GM12878 (cell line): Measurements from ENCODE around the gene NKAIN2. TPM values are rescaled to one million over a fixed set of nuclear protein-coding genes. Genes with fewer than 3 reads are reported as not detected.

Source experiments
- ATAC-seq: fragments of 200-7000 bp; cut with Tn5 transposase; 3 replicates; pipeline ENCODE4 v1.9.1; 2020; ENCODE audit warnings: mild to moderate bottlenecking, moderate library complexity
- BruUV-seq: library from RNA; stranded (reverse); fragments of 400-500 nt; replicated peaks from 2 replicates; lab custom pipeline; 2021; lab: Mats Ljungman, UMichigan
- CTCF ChIA-PET: fragments of 300-600 bp; sonication (Branson Sonifier 250); formaldehyde crosslinking; extraction: SDS; loops from one replicate; lab custom pipeline; 2021; ENCODE audit warnings: inconsistent platforms; lab: Yijun Ruan, JAX
- POLR2A ChIA-PET: fragments of 350-600 bp; formaldehyde crosslinking; extraction: SDS; loops from one replicate; lab custom pipeline; 2021; ENCODE audit warnings: inconsistent platforms; lab: Charles Lee
- RAD21 ChIA-PET: fragments of 300-600 bp; sonication (Branson Sonifier 250); formaldehyde crosslinking; loops from one replicate; lab custom pipeline; 2023; ENCODE audit warnings: antibody characterized with exemption; ENCODE audit not compliant: unreplicated experiment; lab: Charles Lee
- SMC1A ChIA-PET: fragments of 300-600 bp; sonication (Branson Sonifier 250); formaldehyde crosslinking; loops from one replicate; lab custom pipeline; 2023; ENCODE audit not compliant: unreplicated experiment, uncharacterized antibody; lab: Charles Lee
- DNase-seq: peaks from one replicate; pipeline ENCODE4 v3.0.0-alpha.2; 2011; ENCODE audit warnings: low read depth, low spot score
- FAIRE-seq: peaks from 3 replicates; lab custom pipeline; 2011; peaks lifted over from hg19 to GRCh38; lab: Jason Lieb, UNC
- H2AFZ ChIP-seq: 2 replicates; pipeline ENCODE4 v1.6.0; 2011; ENCODE audit warnings: low read depth, low read length, control low read depth; ENCODE audit not compliant: control insufficient read depth
- H3K27ac ChIP-seq: 2 replicates; pipeline ENCODE4 v1.5.1; 2011; ENCODE audit warnings: control low read depth; ENCODE audit not compliant: control insufficient read depth, insufficient read depth
- H3K27me3 ChIP-seq, 2 experiments: replicated peaks in 1 of 2; 2 replicates each; pipeline versions ENCODE4 v1.6.0 to v1.6.1; 2011; ENCODE audit warnings: low read length in 1 of 2; ENCODE audit not compliant: control insufficient read depth in 2 of 2, insufficient read depth in 2 of 2
- H3K36me3 ChIP-seq, 2 experiments: 2 replicates each; pipeline ENCODE4 v1.5.1; 2011; ENCODE audit warnings: low read length in 1 of 2; ENCODE audit not compliant: control insufficient read depth in 2 of 2, insufficient read depth in 2 of 2
- H3K4me1 ChIP-seq: 2 replicates; pipeline ENCODE4 v1.6.1; 2011; ENCODE audit warnings: mild to moderate bottlenecking, low read length, moderate library complexity, mixed read lengths; ENCODE audit not compliant: control insufficient read depth, insufficient read depth
- H3K4me2 ChIP-seq: 2 replicates; pipeline ENCODE4 v1.6.0; 2011; ENCODE audit warnings: control low read depth; ENCODE audit not compliant: control insufficient read depth, insufficient read depth
- H3K4me3 ChIP-seq: fragments of 200-600 bp; sonication (generic); 2 replicates; pipeline ENCODE4 v1.5.1; 2016
- H3K79me2 ChIP-seq: 2 replicates; pipeline ENCODE4 v1.6.0; 2011; ENCODE audit warnings: low read length; ENCODE audit not compliant: control insufficient read depth, insufficient read depth
- H3K9ac ChIP-seq: 2 replicates; pipeline ENCODE4 v1.8.0; 2011; ENCODE audit warnings: low read length, control low read depth, mixed read lengths; ENCODE audit not compliant: control insufficient read depth, insufficient read depth
- H3K9me3 ChIP-seq: replicated peaks from 3 replicates; pipeline ENCODE4 v1.5.1; 2011; ENCODE audit warnings: mild to moderate bottlenecking, low read length; ENCODE audit not compliant: control insufficient read depth, insufficient read depth
- H4K20me1 ChIP-seq: 2 replicates; pipeline ENCODE4 v1.6.0; 2011; ENCODE audit not compliant: control insufficient read depth, insufficient read depth
- ASH2L ChIP-seq: fragments of 300-600, 200-600 bp; sonication (generic); IDR thresholded peaks from 2 replicates; pipeline ENCODE4 v1.6.1; 2017; ENCODE audit warnings: low read depth, mild to moderate bottlenecking, borderline replicate concordance
- CBX5 ChIP-seq: sonication (generic); IDR thresholded peaks from 2 replicates; pipeline ENCODE4 v1.6.1; 2016; ENCODE audit warnings: low read depth, moderate library complexity, mild to moderate bottlenecking, inconsistent platforms
- CREM ChIP-seq: IDR thresholded peaks from 2 replicates; pipeline ENCODE4 v1.6.1; 2014; ENCODE audit warnings: antibody characterized with exemption, low read depth
- FOXK2 ChIP-seq: fragments of 450-650 bp; IDR thresholded peaks from 2 replicates; pipeline ENCODE4 v1.6.1; 2017; ENCODE audit warnings: mild to moderate bottlenecking, moderate library complexity
- KDM1A ChIP-seq: fragments of 200-600 bp; sonication (generic); IDR thresholded peaks from 2 replicates; pipeline ENCODE4 v1.6.1; 2016; ENCODE audit warnings: borderline replicate concordance
- MYB ChIP-seq: fragments of 150-350 bp; IDR thresholded peaks from 2 replicates; pipeline ENCODE4 v1.6.1; 2014; ENCODE audit warnings: mild to moderate bottlenecking, low read depth, low read length, borderline replicate concordance
- NKRF ChIP-seq: fragments of 450-650 bp; conservative IDR thresholded peaks from 2 replicates; pipeline ENCODE4 v1.6.1; 2017; ENCODE audit warnings: mild to moderate bottlenecking, moderate library complexity
- POLR2AphosphoS5 ChIP-seq: IDR thresholded peaks from 2 replicates; pipeline ENCODE4 v1.6.1; 2011; ENCODE audit warnings: mild to moderate bottlenecking, low read length, inconsistent platforms
- RAD21 ChIP-seq: IDR thresholded peaks from 2 replicates; pipeline ENCODE4 v1.6.1; 2011; ENCODE audit warnings: mild to moderate bottlenecking, low read depth, low read length, moderate library complexity; ENCODE audit not compliant: insufficient read depth
- RAD51 ChIP-seq: fragments of 450-650 bp; IDR thresholded peaks from 2 replicates; pipeline ENCODE4 v1.6.1; 2016; ENCODE audit warnings: moderate library complexity, mild to moderate bottlenecking, inconsistent platforms
- RBBP5 ChIP-seq: fragments of 200-600 bp; sonication (generic); conservative IDR thresholded peaks from 2 replicates; pipeline ENCODE4 v1.6.1; 2016
- RUNX3 ChIP-seq: IDR thresholded peaks from 2 replicates; pipeline ENCODE4 v1.6.1; 2012; ENCODE audit warnings: low read length, inconsistent platforms
- STAT3 ChIP-seq: IDR thresholded peaks from 2 replicates; pipeline ENCODE4 v1.6.1; 2011; ENCODE audit warnings: low read depth, low read length, improper control_type of control experiment
- TBL1XR1 ChIP-seq: IDR thresholded peaks from 2 replicates; pipeline ENCODE4 v1.6.1; 2012; ENCODE audit warnings: low read depth, low read length, improper control_type of control experiment
- TCF12 ChIP-seq: IDR thresholded peaks from 2 replicates; pipeline ENCODE4 v1.6.1; 2011; ENCODE audit warnings: low read depth, mild to moderate bottlenecking, low read length
- WGBS: methylation state at CpG from one replicate; pipeline ENCODE4 v1.1.6; 2016; ENCODE audit warnings: low lambda C conversion rate; ENCODE audit not compliant: insufficient replicate concordance, insufficient coverage; ENCODE audit errors: missing lambda C conversion rate; 5-methylcytosine and 5-hydroxymethylcytosine counted together
- in situ Hi-C: fragments of 300-500 bp; cut with MboI; formaldehyde crosslinking; loops from 9 replicates; pipeline ENCODE4 v1.14.3; 2018; ENCODE audit warnings: mixed read lengths
- intact Hi-C: fragments of 100-400 bp; cut with micrococcal nuclease; formaldehyde crosslinking; loops from one replicate; pipeline ENCODE4 v1.14.2; 2022; ENCODE audit not compliant: unreplicated experiment
- polyA plus RNA-seq, 11 experiments: library from polyadenylated mRNA; depleted of rRNA in 4 of 11; unstranded in 6 of 11; stranded (reverse) in 5 of 11; fragments of >200 nt; fragmentation: Nextera tagmentation in 4 of 11; fragmentation: Illumina TruSeq in 1 of 11; extraction: Ambion mirVana in 4 of 11; extraction: Trizol in 1 of 11; gene quantifications; 1 replicate in 1 of 11; 2 replicates in 10 of 11; pipeline versions ENCODE4 v1.2.1 to v1.2.3, GENCODE V29; 2011 to 2016; ENCODE audit warnings: inconsistent platforms in 2 of 11, missing spikeins in 2 of 11, low read depth in 1 of 11
- total RNA-seq, 4 experiments: library from RNA; depleted of rRNA in 3 of 4; stranded (reverse); fragments of >200 nt in 3 of 4; fragmentation: Illumina TruSeq in 1 of 4; extraction: Trizol in 1 of 4; gene quantifications; 2 replicates each; pipeline versions ENCODE4 v1.2.1 to v1.2.3, GENCODE V29; 2013 to 2021
- TF ChIP-seq, protein P1 (sequence below), 3 experiments: IDR thresholded peaks in 2 of 3; conservative IDR thresholded peaks in 1 of 3; 2 replicates each; pipeline ENCODE4 v1.5.1; 2011; ENCODE audit warnings: low read depth in 3 of 3, low read length in 3 of 3, mild to moderate bottlenecking in 3 of 3, control low read depth in 2 of 3, moderate library complexity in 2 of 3, inconsistent platforms in 1 of 3, mixed read lengths in 1 of 3; ENCODE audit not compliant: control insufficient read depth in 2 of 3, insufficient read depth in 1 of 3; ENCODE audit errors: extremely low read depth in 1 of 3

Gene NKAIN2
- total and polyA plus RNA-seq, 10 of the 15 experiments (the other 5 are each of a cell fraction or from before 2014, with no cell fraction given), result not detected

- no peak for TF ChIP-seq ASH2L
These were observed 32.5 kb upstream of the NKAIN2 start (continued) for GRCh38 chr6:123771126-123771525.

DNA sequence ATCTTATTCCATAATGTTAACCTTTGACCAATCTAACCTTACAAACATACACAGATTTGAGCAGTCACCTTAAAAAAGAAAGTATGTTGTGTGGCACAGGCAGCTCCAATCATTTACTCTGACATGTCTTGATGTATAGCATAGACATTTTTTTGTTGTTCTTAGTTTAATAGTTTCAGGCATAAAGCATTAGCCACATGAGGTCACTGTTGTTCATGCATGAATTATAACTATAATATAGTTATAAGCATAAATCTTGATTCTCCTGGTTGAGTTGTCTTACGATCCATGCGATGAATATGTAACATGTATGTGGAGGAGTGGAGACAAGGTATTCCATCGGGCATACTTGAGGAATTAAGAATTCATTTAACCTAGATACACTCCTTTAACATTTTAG is 26.1 kb upstream of the NKAIN2 start:
- ChIA-PET SMC1A (interaction anchor here (1.2 to 2.1 kb wide), 4 partner anchors 10 to 27 kb away, joined by 4 to 8 read pairs (median 5); no protein-coding TSS in a partner anchor), CTCF (interaction anchor here (0.9 to 1.8 kb wide), 3 partner anchors 17 to 60 kb away, joined by 3 to 5 read pairs (median 3); no protein-coding TSS in a partner anchor), POLR2A (interaction anchor here (0.7 kb wide), 1 partner anchor 128 kb away, joined by 3 read pairs; no protein-coding TSS in a partner anchor), RAD21 (interaction anchor here (1.3 kb wide), 1 partner anchor 24 kb away, joined by 5 read pairs; no protein-coding TSS in a partner anchor)
- in situ Hi-C loops, result no loop called here
- H3K4me1 ChIP-seq, result no peaks in the 10 kb centered on the region
- H2AFZ ChIP-seq, result no peak overlapping the region
- H3K36me3 ChIP-seq, result no peaks in the 10 kb centered on the region
- no peak; the same call in 2 of the 3 replicates for ATAC-seq
- H3K79me2 ChIP-seq, result no peaks in the 10 kb centered on the region
- intact Hi-C loops, result no loop called here
- TF ChIP-seq KDM1A (no peak), MYB (no peak), ASH2L (no peak), STAT3 (no peak), FOXK2 (no peak), RAD21 (peak; percentile 26; the same call in 1 of the 2 replicates), RBBP5 (no peak), CREM (no peak), TBL1XR1 (no peak), RAD51 (no peak), CBX5 (no peak), POLR2AphosphoS5 (no peak), TCF12 (no peak), NKRF (no peak), RUNX3 (no peak)
- TF ChIP-seq, protein P1, sequence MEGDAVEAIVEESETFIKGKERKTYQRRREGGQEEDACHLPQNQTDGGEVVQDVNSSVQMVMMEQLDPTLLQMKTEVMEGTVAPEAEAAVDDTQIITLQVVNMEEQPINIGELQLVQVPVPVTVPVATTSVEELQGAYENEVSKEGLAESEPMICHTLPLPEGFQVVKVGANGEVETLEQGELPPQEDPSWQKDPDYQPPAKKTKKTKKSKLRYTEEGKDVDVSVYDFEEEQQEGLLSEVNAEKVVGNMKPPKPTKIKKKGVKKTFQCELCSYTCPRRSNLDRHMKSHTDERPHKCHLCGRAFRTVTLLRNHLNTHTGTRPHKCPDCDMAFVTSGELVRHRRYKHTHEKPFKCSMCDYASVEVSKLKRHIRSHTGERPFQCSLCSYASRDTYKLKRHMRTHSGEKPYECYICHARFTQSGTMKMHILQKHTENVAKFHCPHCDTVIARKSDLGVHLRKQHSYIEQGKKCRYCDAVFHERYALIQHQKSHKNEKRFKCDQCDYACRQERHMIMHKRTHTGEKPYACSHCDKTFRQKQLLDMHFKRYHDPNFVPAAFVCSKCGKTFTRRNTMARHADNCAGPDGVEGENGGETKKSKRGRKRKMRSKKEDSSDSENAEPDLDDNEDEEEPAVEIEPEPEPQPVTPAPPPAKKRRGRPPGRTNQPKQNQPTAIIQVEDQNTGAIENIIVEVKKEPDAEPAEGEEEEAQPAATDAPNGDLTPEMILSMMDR (IDR thresholded peaks at IDR 0.05 in 2 of 3, conservative IDR thresholded peaks at IDR 0.05 in 1 of 3; ENCODE audit: control insufficient read depth in 2 of 3, extremely low read depth in 1 of 3, insufficient read depth in 1 of 3, low read depth in 3 of 3, low read length in 3 of 3), result peak in 1 of 3 experiments; percentile 32; a peak in 1 of 6 replicates
- TF ChIP-seq, all 136 proteins: peak for 2
- no peaks in the 10 kb centered on the region for H4K20me1 ChIP-seq
- no peak for DNase-seq
- H3K4me3 ChIP-seq, result no peak overlapping the region
- H3K9me3 ChIP-seq, result no peaks in the 10 kb centered on the region
- H3K4me2 ChIP-seq, result no peak overlapping the region
- no peak for FAIRE-seq
- H3K9ac ChIP-seq, result no peak overlapping the region
- no peaks in the 10 kb centered on the region for H3K27me3 ChIP-seq
- WGBS, result 1% methylated on average over 3 of the region's 3 CpGs
- H3K27ac ChIP-seq, result no peak overlapping the region
- no TSS peak for BruUV-seq
